Gastroesophageal sphincter (tissue), 3 donors: ENCODE data around the gene BEGAIN.

Experiments used
- EP300 ChIP-seq: sonication (generic); formaldehyde crosslinking; IDR thresholded peaks from one replicate; pipeline ENCODE4 v1.6.1; 2017; ENCODE audit warnings: antibody characterized with exemption, mild to moderate bottlenecking
- POLR2A ChIP-seq, 2 donors: fragments of 450-650 bp; IDR thresholded peaks; one replicate each; pipeline ENCODE4 v1.6.1; 2017; ENCODE audit warnings: antibody characterized with exemption in 2 of 2, mild to moderate bottlenecking in 2 of 2, moderate library complexity in 1 of 2
- POLR2AphosphoS5 ChIP-seq: sonication (generic); formaldehyde crosslinking; IDR thresholded peaks from one replicate; pipeline ENCODE4 v1.6.1; 2017; ENCODE audit warnings: antibody characterized with exemption
- TF ChIP-seq, protein P1 (sequence below), 4 experiments: fragments of 200-600 bp in 2 of 4; fragments of 450-650 bp in 2 of 4; sonication (generic) in 1 of 4; IDR thresholded peaks; one replicate each; pipeline ENCODE4 v1.5.1; 2017 to 2019; ENCODE audit warnings: antibody characterized with exemption in 4 of 4, mild to moderate bottlenecking in 2 of 4, moderate library complexity in 2 of 4

DNA sequence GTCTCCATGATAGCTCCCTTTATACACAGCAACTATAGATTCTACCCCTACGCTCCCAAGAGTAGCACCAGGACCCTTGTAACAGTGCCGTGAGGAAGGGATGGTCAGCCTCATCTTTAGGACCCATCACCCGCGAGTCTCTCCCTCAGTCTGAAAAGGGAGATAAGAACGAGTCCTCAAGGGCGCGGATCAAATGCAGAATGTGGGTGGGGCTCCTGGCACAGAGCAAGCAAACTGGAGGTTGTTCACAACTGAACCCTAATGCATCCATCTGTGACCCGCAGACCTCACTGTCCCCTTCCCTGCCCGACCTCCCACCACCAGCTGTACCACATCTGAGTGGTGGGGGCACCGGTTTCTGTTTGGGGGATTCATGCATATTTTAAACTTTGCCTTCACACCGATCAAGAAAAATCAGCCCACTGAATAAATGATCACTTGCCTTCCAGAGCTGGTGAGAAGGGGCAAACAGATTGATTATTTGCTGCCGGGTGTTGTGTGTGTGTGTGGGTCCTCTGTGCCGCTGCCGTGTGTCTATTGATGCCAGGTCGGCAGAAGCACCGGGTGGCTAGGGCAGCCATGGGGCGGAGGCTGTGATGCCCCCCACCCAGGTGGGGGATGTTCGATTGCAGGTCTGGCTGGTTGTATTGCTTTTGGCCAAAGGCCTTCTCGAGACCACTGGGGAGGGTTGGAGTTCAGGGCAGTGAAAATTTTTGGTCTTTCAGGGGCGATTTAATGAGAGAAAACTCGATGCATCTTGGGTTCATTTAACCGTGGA, 35.7 kb upstream of the BEGAIN start:
- TF ChIP-seq, protein P1, sequence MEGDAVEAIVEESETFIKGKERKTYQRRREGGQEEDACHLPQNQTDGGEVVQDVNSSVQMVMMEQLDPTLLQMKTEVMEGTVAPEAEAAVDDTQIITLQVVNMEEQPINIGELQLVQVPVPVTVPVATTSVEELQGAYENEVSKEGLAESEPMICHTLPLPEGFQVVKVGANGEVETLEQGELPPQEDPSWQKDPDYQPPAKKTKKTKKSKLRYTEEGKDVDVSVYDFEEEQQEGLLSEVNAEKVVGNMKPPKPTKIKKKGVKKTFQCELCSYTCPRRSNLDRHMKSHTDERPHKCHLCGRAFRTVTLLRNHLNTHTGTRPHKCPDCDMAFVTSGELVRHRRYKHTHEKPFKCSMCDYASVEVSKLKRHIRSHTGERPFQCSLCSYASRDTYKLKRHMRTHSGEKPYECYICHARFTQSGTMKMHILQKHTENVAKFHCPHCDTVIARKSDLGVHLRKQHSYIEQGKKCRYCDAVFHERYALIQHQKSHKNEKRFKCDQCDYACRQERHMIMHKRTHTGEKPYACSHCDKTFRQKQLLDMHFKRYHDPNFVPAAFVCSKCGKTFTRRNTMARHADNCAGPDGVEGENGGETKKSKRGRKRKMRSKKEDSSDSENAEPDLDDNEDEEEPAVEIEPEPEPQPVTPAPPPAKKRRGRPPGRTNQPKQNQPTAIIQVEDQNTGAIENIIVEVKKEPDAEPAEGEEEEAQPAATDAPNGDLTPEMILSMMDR (IDR thresholded peaks at IDR 0.05): no peak
- TF ChIP-seq EP300 (no peak), POLR2A (IDR thresholded peaks at IDR 0.05) (no peak), POLR2AphosphoS5 (no peak)
